K562 (cell line): ENCODE data around the gene IREB2. TPM values are rescaled to one million over a fixed set of nuclear protein-coding genes. Genes with fewer than 3 reads are reported as not detected.

ENCODE experiments used
- CBX3 ChIP-seq, 2 experiments: IDR thresholded peaks; 1 replicate in 1 of 2; 2 replicates in 1 of 2; pipeline ENCODE4 v1.6.1; 2012; ENCODE audit warnings: inconsistent platforms in 2 of 2, low read length in 2 of 2, borderline replicate concordance in 1 of 2, control low read depth in 1 of 2
- NFE2L1 ChIP-seq: fragments of 450-650 bp; IDR thresholded peaks from 2 replicates; pipeline ENCODE4 v1.6.1; 2016; ENCODE audit warnings: missing genetic modification characterization, low read depth, mild to moderate bottlenecking, missing compliant biosample characterization, moderate library complexity, borderline replicate concordance
- U2AF2 ChIP-seq: fragments of 200-400 bp; formaldehyde crosslinking; optimal IDR thresholded peaks from 2 replicates; pipeline ENCODE3; 2017; ENCODE audit warnings: low read depth, mild to moderate bottlenecking, low read length
- ZHX1 ChIP-seq: fragments of 150-350 bp; conservative IDR thresholded peaks from 2 replicates; pipeline ENCODE4 v1.6.1; 2014; ENCODE audit warnings: low read length
- ZNF282 ChIP-seq: sonication (generic); formaldehyde crosslinking; IDR thresholded peaks from 2 replicates; pipeline ENCODE4 v1.8.1; 2023; ENCODE audit warnings: missing genetic modification reagents
- ZNF551 ChIP-seq: fragments of 250-450 bp; sonication (Bioruptor Pico); IDR thresholded peaks from 2 replicates; pipeline ENCODE4 v1.5.0; 2021; ENCODE audit warnings: mild to moderate bottlenecking, moderate library complexity
- ZNF740 ChIP-seq, 3 experiments: fragments of 200-800 bp in 1 of 3; sonication (Bioruptor generic) in 1 of 3; sonication (generic) in 1 of 3; formaldehyde crosslinking in 1 of 3; IDR thresholded peaks; 2 replicates each; pipeline versions ENCODE4 v1.6.1 to v1.8.0; 2016 to 2022; ENCODE audit warnings: mild to moderate bottlenecking in 2 of 3, missing compliant biosample characterization in 2 of 3, missing genetic modification characterization in 2 of 3, missing genetic modification reagents in 1 of 3
- polyA plus RNA-seq, 8 experiments: library from polyadenylated mRNA; depleted of rRNA in 4 of 8; stranded (reverse) in 5 of 8; unstranded in 3 of 8; fragments of >200 nt; fragmentation: Nextera tagmentation in 2 of 8; fragmentation: Illumina TruSeq in 1 of 8; extraction: Ambion mirVana in 2 of 8; extraction: Trizol in 1 of 8; gene quantifications; 2 replicates each; pipeline versions ENCODE4 v1.2.1 to v1.2.3, GENCODE V29; 2011 to 2014; ENCODE audit warnings: inconsistent platforms in 1 of 8, missing spikeins in 1 of 8
- total RNA-seq, 7 experiments: library from RNA; depleted of rRNA in 6 of 7; stranded (reverse); fragments of >200 nt in 6 of 7; fragmentation: Illumina TruSeq in 2 of 7; extraction: Trizol in 2 of 7; gene quantifications; 2 replicates each; pipeline versions ENCODE4 v1.2.1 to v1.2.3, GENCODE V29; 2011 to 2021; ENCODE audit warnings: low replicate concordance in 1 of 7

IREB2 gene
- total and polyA plus RNA-seq, 9 of the 15 experiments (the other 6 are each of a cell fraction or from before 2014, with no cell fraction given): 16.8 to 61.7 (median 34.0) TPM

- TF ChIP-seq ZHX1 (no peak), ZNF282 (CRISPR knock-in tag) (no peak), CBX3 (IDR thresholded peaks at IDR 0.05; ENCODE audit: borderline replicate concordance in 1 of 2, low read length in 2 of 2) (0 out of 3 replicates have a peak, but pooled peaks of 1 of the 2 experiments have one; percentile 36), NFE2L1 (tag) (no peak), ZNF551 (CRISPR knock-in tag) (no peak), ZNF740 (CRISPR knock-in tag; IDR thresholded peaks at IDR 0.05) (no peak), ZNF740 (tag; IDR thresholded peaks at IDR 0.05) (no peak), U2AF2 (no peak)
- TF ChIP-seq, all 486 proteins: peak for 4
Measured at GRCh38 chr15:78419367-78419766, 18.6 kb upstream of the IREB2 start (continued).
